Activated CD4-positive, alpha-beta T cell treated with anti-CD3 and anti-CD28 coated beads, Interleukin-2, amount 10 ng/mL, durations not matched to agents 7 days and 5 days (primary cell): ENCODE measurements around the gene SNAI3. TPM values are rescaled to one million over a fixed set of nuclear protein-coding genes. Genes with fewer than 3 reads are reported as not detected.
A peak's percentile ranks its signal among the peaks of the same experiment; 100 is the strongest.

Experiments
- CTCF ChIA-PET: fragments of 350-600 bp; sonication (Branson Sonifier 250); formaldehyde crosslinking; loops from one replicate; lab custom pipeline; 2021; ENCODE audit warnings: antibody characterized with exemption; lab: Charles Lee
- POLR2A ChIA-PET: fragments of 350-600 bp; sonication (Branson Sonifier 250); formaldehyde crosslinking; loops from one replicate; lab custom pipeline; 2021; ENCODE audit warnings: antibody characterized with exemption; lab: Charles Lee
- DNase-seq: peaks from one replicate; pipeline ENCODE4 v3.0.0-alpha.2; 2020
- H3K27ac Mint-ChIP-seq: one replicate; pipeline ENCODE4 v1.8.0; 2021; ENCODE audit warnings: mild to moderate bottlenecking, moderate library complexity, mixed read lengths
- H3K27me3 Mint-ChIP-seq: one replicate; pipeline ENCODE4 v1.8.0; 2021; ENCODE audit warnings: mixed read lengths
- H3K36me3 Mint-ChIP-seq: one replicate; pipeline ENCODE4 v1.8.0; 2021; ENCODE audit warnings: low read depth, mixed read lengths
- H3K4me1 Mint-ChIP-seq: one replicate; pipeline ENCODE4 v1.8.0; 2021; ENCODE audit warnings: mixed read lengths
- H3K4me3 Mint-ChIP-seq: one replicate; pipeline ENCODE4 v1.8.0; 2021; ENCODE audit warnings: mild to moderate bottlenecking, moderate library complexity, mixed read lengths
- H3K9me3 Mint-ChIP-seq: one replicate; pipeline ENCODE4 v1.8.0; 2021; ENCODE audit warnings: mixed read lengths
- total RNA-seq, 2 experiments: library from RNA; stranded (reverse); gene quantifications; one replicate each; pipeline ENCODE4 v1.2.3, GENCODE V29; 2021

The SNAI3 gene
- total RNA-seq, 2 experiments from 2014 or later: 21.0 to 24.2 TPM

DNA sequence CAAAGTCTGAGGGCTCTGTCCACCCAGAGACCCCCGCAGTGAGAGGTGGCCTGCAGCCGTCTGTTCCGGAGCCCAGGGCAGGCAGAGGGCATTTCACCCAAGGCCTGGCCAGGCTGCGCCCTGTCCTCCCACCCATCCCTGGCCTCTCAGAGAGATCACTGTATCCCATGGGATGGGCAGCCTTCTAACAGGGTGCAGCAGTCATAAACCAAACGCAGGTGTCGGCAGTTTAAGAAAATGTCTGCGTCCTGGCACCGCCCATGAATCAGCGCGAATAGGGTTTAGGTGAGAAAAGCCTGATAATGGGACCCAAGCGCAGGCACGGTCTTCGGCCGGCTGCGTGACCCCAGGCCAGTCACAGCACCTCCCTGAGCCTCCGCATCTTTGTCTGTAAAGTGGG, 40.9 kb downstream of the SNAI3 start:
- Mint-ChIP-seq H3K36me3 (peaks cover 29% of the 10 kb centered on the region), H3K27ac (no peak overlapping the region), H3K9me3 (no peaks in the 10 kb centered on the region), H3K27me3 (peaks cover 7% of the 10 kb centered on the region), H3K4me3 (no peak overlapping the region), H3K4me1 (peaks cover 19% of the 10 kb centered on the region)
- ChIA-PET POLR2A (no interaction called here), CTCF (no interaction called here)
- DNase-seq: no peak

GRCh38 chr16:88643644-88643932, 42.7 kb downstream of the SNAI3 start:
- ChIA-PET CTCF (no interaction called here), POLR2A (no interaction called here)
- H3K36me3 Mint-ChIP-seq: peaks cover 23% of the 10 kb centered on the region
- no peak for DNase-seq
- H3K9me3 Mint-ChIP-seq: no peaks in the 10 kb centered on the region
- H3K4me3 Mint-ChIP-seq: no peak overlapping the region
- H3K4me1 Mint-ChIP-seq: peaks cover 10% of the 10 kb centered on the region
- H3K27ac Mint-ChIP-seq: no peak overlapping the region
- peaks cover 21% of the 10 kb centered on the region for H3K27me3 Mint-ChIP-seq

GRCh38 chr16:88642881-88643643, 43.2 kb downstream of the SNAI3 start:
- Mint-ChIP-seq H3K27ac (no peak overlapping the region), H3K27me3 (peaks cover 21% of the 10 kb centered on the region), H3K4me3 (no peak overlapping the region), H3K4me1 (peaks cover 15% of the 10 kb centered on the region), H3K9me3 (no peaks in the 10 kb centered on the region), H3K36me3 (peaks cover 23% of the 10 kb centered on the region)
- CTCF ChIA-PET: interaction anchor here (1.1 kb wide), 1 partner anchor 14 kb away, joined by 3 read pairs; no protein-coding TSS in a partner anchor
- POLR2A ChIA-PET: no interaction called here
- DNase-seq: no peak

DNA sequence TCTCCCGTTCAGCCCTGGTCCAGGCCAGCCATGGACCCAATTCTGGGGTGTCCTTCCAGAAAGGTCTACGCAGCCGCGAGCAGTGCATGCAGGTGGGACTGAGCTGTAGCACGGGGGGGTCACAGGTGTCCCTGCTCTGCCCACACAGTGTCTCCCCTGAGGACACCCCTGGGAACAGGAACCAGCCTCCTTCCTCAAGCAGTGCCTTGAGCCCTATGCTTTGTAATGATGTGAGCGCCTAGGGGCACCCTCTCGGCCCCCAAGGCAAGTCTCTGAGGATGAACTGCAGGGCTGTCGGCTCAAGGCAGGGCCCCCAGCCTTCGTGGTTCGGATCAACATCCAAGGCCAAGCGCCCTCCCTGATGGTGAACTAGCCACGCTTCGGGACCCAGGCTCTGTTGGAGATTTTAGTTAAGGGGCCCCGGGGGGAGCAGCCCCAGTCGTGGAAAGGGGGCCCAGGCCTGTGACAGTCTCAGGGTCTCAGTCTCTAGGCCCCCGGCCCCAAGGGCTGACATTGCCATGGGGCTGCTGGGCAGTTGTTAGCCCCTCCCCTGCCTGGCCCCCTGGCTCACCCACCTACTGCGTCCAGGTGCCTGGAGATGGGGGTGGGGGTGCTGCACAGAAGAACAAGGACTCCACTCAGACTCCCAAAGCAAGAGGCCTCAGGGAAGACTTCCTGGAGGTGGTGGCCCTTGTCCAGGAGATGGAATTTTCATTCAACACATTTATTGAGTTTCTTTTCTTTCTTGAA, 45.6 kb downstream of the SNAI3 start:
- H3K4me1 Mint-ChIP-seq: peaks cover 29% of the 10 kb centered on the region
- no peak overlapping the region for H3K4me3 Mint-ChIP-seq
- ChIA-PET CTCF (no interaction called here), POLR2A (no interaction called here)
- peaks cover 20% of the 10 kb centered on the region for H3K36me3 Mint-ChIP-seq
- no peaks in the 10 kb centered on the region for H3K9me3 Mint-ChIP-seq
- DNase-seq: no peak
- H3K27ac Mint-ChIP-seq: no peak overlapping the region
- peaks cover 29% of the 10 kb centered on the region for H3K27me3 Mint-ChIP-seq

GRCh38 chr16:88640039-88640495, 46.2 kb downstream of the SNAI3 start:
- Mint-ChIP-seq H3K36me3 (peaks cover 17% of the 10 kb centered on the region), H3K9me3 (no peaks in the 10 kb centered on the region), H3K27ac (peak overlapping the region; percentile 9), H3K4me1 (peaks cover 29% of the 10 kb centered on the region), H3K4me3 (no peak overlapping the region), H3K27me3 (peaks cover 29% of the 10 kb centered on the region)
- ChIA-PET POLR2A (no interaction called here), CTCF (no interaction called here)
- DNase-seq: no peak

DNA sequence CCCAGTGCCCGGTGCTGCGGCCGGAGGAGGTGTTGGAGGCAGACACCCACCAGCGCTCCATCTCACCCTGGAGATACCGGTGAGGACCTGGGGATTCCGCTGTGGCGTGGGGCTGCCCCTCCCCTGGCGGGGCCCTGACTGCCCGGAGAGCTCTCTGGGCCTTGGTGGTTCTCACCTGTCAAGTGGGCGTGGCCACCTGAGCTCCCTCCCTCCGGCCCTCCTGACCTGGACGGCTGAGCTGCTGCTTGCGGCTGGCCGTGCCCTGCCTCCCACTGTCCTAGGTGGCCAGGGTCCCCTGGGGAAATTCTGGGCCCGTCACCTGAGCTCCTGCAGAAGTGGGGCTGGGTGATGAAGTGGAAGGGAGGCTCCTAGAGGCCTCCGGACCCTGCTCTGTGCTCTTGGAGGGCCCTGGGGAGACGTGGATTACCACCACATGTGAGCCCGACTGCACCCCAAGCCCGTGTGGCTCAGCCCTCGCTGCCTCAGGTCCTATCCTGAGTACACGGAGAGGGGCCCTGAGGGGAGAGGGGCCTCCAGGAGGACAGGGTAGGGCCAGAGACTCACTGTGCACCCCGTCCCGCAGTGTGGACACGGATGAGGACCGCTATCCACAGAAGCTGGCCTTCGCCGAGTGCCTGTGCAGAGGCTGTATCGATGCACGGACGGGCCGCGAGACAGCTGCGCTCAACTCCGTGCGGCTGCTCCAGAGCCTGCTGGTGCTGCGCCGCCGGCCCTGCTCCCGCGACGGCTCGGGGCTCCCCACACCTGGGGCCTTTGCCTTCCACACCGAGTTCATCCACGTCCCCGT, 46.9 kb downstream of the SNAI3 start:
- no peak for DNase-seq
- ChIA-PET CTCF (interaction anchor here (0.7 to 1.0 kb wide), 2 partner anchors 8 to 13 kb away, joined by 3 read pairs; no protein-coding TSS in a partner anchor), POLR2A (interaction anchor here (0.5 kb wide), 1 partner anchor 553 kb away, joined by 3 read pairs; no protein-coding TSS in a partner anchor)
- no peak overlapping the region for H3K27ac Mint-ChIP-seq
- peaks cover 29% of the 10 kb centered on the region for H3K27me3 Mint-ChIP-seq
- H3K36me3 Mint-ChIP-seq: peaks cover 13% of the 10 kb centered on the region
- H3K4me1 Mint-ChIP-seq: peaks cover 28% of the 10 kb centered on the region
- H3K4me3 Mint-ChIP-seq: no peak overlapping the region
- H3K9me3 Mint-ChIP-seq: no peaks in the 10 kb centered on the region

- no peak within 1 kb of the TSS for H3K4me3 Mint-ChIP-seq
- peaks cover 10% of the 10 kb centered on the region for H3K36me3 Mint-ChIP-seq
- CTCF ChIA-PET: interaction anchor here (0.7 to 1.0 kb wide), 3 partner anchors 9 to 13 kb away, joined by 3 read pairs; no protein-coding TSS in a partner anchor
- peak within 1 kb of the TSS; percentile 38 for H3K27ac Mint-ChIP-seq
- H3K4me1 Mint-ChIP-seq: peaks cover 28% of the 10 kb centered on the region
- POLR2A ChIA-PET: no interaction called here
- DNase-seq: no peak
- no peaks in the 10 kb centered on the region for H3K9me3 Mint-ChIP-seq
- H3K27me3 Mint-ChIP-seq: peaks cover 29% of the 10 kb centered on the region
Measured at GRCh38 chr16:88638323-88639230, 47.7 kb downstream of the SNAI3 start, which contains the start of gene IL17C. IL17C (plus strand) TSS chr16:88638572; CDS start chr16:88638642, 70 bp downstream.

DNA sequence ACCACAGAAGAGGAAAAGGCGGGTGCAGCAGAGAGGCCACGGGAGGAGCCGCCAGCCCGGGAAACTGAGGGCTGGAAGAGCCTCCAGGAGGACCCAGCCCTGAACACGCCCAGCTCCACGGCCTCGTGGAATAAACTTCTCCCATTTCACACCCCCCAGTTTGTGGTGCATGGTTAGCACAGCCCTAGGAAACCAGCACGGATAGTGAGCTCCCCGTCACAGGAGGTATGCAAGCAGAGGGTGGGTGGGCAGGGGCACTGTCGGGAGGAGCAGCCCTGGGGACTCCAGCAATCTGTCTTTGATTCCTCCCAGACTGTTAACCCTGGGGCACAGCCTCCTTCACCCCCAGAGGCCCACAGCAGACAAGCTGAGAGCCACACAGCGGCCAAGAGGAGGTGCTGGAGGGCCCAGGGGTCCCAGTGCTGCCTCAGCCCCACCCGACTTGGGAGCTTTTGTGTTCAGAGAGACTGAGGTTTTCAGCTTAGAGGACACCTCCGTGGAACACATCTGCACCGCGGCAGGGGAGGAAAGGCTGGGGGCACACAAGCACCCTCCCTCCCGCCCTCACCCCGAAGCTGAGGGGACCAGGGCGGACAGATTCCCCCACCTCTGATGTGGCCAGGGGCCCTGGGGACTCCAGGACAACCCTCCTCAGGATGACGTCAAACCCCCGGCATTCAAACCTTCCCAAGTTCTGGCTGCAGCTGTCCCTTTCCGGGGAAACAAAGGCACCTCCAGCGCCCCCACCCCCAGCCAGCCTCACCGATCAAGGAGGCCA, 49.6 kb downstream of the SNAI3 start:
- ChIA-PET POLR2A (no interaction called here), CTCF (interaction anchor here (1.1 to 1.8 kb wide), 3 partner anchors 24 to 101 kb away, joined by 3 to 9 read pairs (median 3); no protein-coding TSS in a partner anchor)
- no peak for DNase-seq
- no peaks in the 10 kb centered on the region for H3K9me3 Mint-ChIP-seq
- peak overlapping the region; percentile 54 for H3K27ac Mint-ChIP-seq
- peaks cover 37% of the 10 kb centered on the region for H3K4me1 Mint-ChIP-seq
- H3K36me3 Mint-ChIP-seq: peaks cover 5% of the 10 kb centered on the region
- H3K4me3 Mint-ChIP-seq: no peak overlapping the region
- H3K27me3 Mint-ChIP-seq: peaks cover 29% of the 10 kb centered on the region

DNA sequence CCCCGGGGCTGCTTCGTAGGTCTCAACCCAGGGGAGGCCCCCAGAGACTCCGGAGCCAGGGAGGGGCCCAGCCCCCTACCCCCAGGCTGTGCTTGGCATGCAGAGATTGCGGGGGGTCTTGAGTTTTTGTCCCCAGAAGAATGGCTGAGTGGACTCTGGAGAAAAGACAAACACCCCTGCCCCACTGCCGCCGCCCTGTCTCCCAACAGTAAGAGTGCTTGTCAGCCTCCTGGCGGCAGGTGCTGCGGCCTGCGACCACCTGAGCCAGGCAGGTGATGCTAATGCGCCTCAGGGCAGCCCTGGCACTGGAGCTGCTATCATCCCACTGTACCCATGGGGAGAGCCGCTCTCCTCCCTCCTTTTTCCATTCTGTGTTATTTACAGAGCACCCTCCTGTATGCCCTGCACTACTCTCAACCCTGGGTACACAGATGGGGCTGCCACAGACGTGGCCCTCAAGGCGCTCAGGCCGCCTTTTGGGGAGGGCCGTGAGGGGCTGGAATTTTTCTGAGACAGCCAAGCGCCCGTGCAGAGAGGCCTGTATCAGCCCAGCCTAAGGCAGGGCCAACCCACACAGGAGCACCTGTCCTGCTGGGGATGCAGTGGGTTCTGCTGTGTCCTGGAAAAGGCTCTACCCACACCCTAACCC, 50.5 kb downstream of the SNAI3 start:
- Mint-ChIP-seq H3K27ac (no peak overlapping the region), H3K4me1 (peaks cover 37% of the 10 kb centered on the region)
- CTCF ChIA-PET: interaction anchor here (1.3 kb wide), 1 partner anchor 40 kb away, joined by 3 read pairs; no protein-coding TSS in a partner anchor

GRCh38 chr16:88634994-88635670, 51.2 kb downstream of the SNAI3 start:
- ChIA-PET POLR2A (no interaction called here), CTCF (no interaction called here)
- peak overlapping the region; percentile 60 for H3K27ac Mint-ChIP-seq
- H3K4me1 Mint-ChIP-seq: peaks cover 37% of the 10 kb centered on the region
- H3K9me3 Mint-ChIP-seq: no peaks in the 10 kb centered on the region
- peaks cover 9% of the 10 kb centered on the region for H3K36me3 Mint-ChIP-seq
- peak overlapping the region; percentile 59 for H3K4me3 Mint-ChIP-seq
- no peak for DNase-seq
- peaks cover 19% of the 10 kb centered on the region for H3K27me3 Mint-ChIP-seq

More for the DNA sequence above, 50.5 kb downstream of the SNAI3 start:
- Mint-ChIP-seq H3K27me3 (peaks cover 25% of the 10 kb centered on the region), H3K9me3 (no peaks in the 10 kb centered on the region), H3K36me3 (peaks cover 9% of the 10 kb centered on the region), H3K4me3 (no peak overlapping the region)
- POLR2A ChIA-PET: no interaction called here
- DNase-seq: no peak
